PC-9 (cell line): Measurements from ENCODE around the gene PAX1.

Experiments
- EZH2 ChIP-seq: fragments of 200-600 bp; sonication (generic); IDR thresholded peaks from 2 replicates; pipeline ENCODE4 v1.8.0; 2017; ENCODE audit warnings: antibody characterized with exemption, low read depth
- TF ChIP-seq, protein P1 (sequence below): fragments of 200-600 bp; sonication (generic); conservative IDR thresholded peaks from 2 replicates; pipeline ENCODE4 v1.6.1; 2017; ENCODE audit warnings: mixed run types, antibody characterized with exemption, mild to moderate bottlenecking, moderate library complexity

DNA sequence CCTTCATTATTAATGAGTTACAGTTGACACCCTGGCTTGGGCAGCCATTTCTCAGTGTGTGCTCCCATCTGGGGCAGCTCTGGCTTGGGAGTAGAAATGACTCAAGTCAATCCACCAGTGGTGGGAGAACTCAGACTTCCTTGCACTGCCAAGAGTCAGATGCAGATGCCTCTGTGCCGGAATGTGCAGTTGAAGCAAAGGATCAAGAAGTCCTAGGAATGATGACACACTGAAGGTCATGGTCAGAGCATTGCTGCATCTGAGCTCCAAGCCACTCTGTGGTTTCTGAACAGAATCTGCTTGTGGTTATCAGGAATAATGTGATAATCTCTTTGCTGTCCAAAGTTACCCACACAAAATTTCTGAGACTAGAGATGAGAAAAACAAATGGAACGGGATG lies 19.5 kb upstream of the PAX1 start:
- TF ChIP-seq, protein P1, sequence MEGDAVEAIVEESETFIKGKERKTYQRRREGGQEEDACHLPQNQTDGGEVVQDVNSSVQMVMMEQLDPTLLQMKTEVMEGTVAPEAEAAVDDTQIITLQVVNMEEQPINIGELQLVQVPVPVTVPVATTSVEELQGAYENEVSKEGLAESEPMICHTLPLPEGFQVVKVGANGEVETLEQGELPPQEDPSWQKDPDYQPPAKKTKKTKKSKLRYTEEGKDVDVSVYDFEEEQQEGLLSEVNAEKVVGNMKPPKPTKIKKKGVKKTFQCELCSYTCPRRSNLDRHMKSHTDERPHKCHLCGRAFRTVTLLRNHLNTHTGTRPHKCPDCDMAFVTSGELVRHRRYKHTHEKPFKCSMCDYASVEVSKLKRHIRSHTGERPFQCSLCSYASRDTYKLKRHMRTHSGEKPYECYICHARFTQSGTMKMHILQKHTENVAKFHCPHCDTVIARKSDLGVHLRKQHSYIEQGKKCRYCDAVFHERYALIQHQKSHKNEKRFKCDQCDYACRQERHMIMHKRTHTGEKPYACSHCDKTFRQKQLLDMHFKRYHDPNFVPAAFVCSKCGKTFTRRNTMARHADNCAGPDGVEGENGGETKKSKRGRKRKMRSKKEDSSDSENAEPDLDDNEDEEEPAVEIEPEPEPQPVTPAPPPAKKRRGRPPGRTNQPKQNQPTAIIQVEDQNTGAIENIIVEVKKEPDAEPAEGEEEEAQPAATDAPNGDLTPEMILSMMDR: no peak
- TF ChIP-seq EZH2: no peak
